Fibroblast of lung (primary cell): ENCODE measurements around the gene PTPRM. TPM values are rescaled to one million over a fixed set of nuclear protein-coding genes. Genes with fewer than 3 reads are reported as not detected.

ENCODE experiments used
- DNase-seq, 2 donors: peaks; one replicate each; pipeline versions ENCODE4 v3.0.0 to v3.0.0-alpha.2; 2010; ENCODE audit warnings: low read depth in 2 of 2
- H2AFZ ChIP-seq: 2 replicates; pipeline ENCODE4 v1.5.1; 2012; ENCODE audit warnings: low read length, control low read depth, inconsistent platforms
- H3K27ac ChIP-seq: 2 replicates; pipeline ENCODE4 v1.5.1; 2011; ENCODE audit warnings: low read length, control low read depth; ENCODE audit not compliant: insufficient read depth
- H3K27me3 ChIP-seq: 2 replicates; pipeline ENCODE4 v1.5.1; 2011; ENCODE audit warnings: mild to moderate bottlenecking, low read length; ENCODE audit not compliant: control insufficient read depth, insufficient read depth
- H3K36me3 ChIP-seq: 2 replicates; pipeline ENCODE4 v1.5.1; 2011; ENCODE audit warnings: low read length; ENCODE audit not compliant: control insufficient read depth, insufficient read depth
- H3K4me1 ChIP-seq: 2 replicates; pipeline ENCODE4 v1.5.1; 2011; ENCODE audit warnings: low read length; ENCODE audit not compliant: control insufficient read depth, insufficient read depth; ENCODE audit errors: extremely low read depth
- H3K4me2 ChIP-seq: 2 replicates; pipeline ENCODE4 v1.5.1; 2011; ENCODE audit warnings: low read length, control low read depth; ENCODE audit not compliant: insufficient read depth; ENCODE audit errors: extremely low read depth
- H3K4me3 ChIP-seq, 4 experiments: fragments of 200-600 bp in 1 of 4; sonication (generic) in 1 of 4; replicated peaks in 1 of 4; 2 replicates each; pipeline ENCODE4 v1.5.1; 2011 to 2016; ENCODE audit warnings: low read length in 4 of 4, low read depth in 3 of 4, mild to moderate bottlenecking in 3 of 4, control low read depth in 2 of 4, inconsistent platforms in 1 of 4, mixed read lengths in 1 of 4; ENCODE audit not compliant: insufficient read depth in 1 of 4; ENCODE audit errors: control extremely low read depth in 1 of 4
- H3K79me2 ChIP-seq: 2 replicates; pipeline ENCODE4 v1.5.1; 2012; ENCODE audit warnings: mild to moderate bottlenecking, low read length, inconsistent platforms; ENCODE audit not compliant: control insufficient read depth, insufficient read depth
- H3K9ac ChIP-seq: 2 replicates; pipeline ENCODE4 v1.5.1; 2011; ENCODE audit warnings: mild to moderate bottlenecking, low read length, control low read depth; ENCODE audit not compliant: insufficient read depth
- H3K9me3 ChIP-seq: 2 replicates; pipeline ENCODE4 v1.5.1; 2012; ENCODE audit warnings: low read depth, low read length; ENCODE audit not compliant: control insufficient read depth, insufficient read depth
- H4K20me1 ChIP-seq: 2 replicates; pipeline ENCODE4 v1.5.1; 2011; ENCODE audit warnings: low read length; ENCODE audit not compliant: control insufficient read depth, insufficient read depth; ENCODE audit errors: extremely low read depth
- EZH2 ChIP-seq: IDR thresholded peaks from 2 replicates; pipeline ENCODE4 v1.5.1; 2012; ENCODE audit warnings: low read length, control low read depth, mild to moderate bottlenecking; ENCODE audit errors: missing control alignments
- polyA plus RNA-seq, 2 donors: library from polyadenylated mRNA; depleted of rRNA in 1 of 2; stranded (reverse) in 1 of 2; unstranded in 1 of 2; fragments of >200 nt; gene quantifications; 2 replicates each; pipeline ENCODE4 v1.2.1, GENCODE V29; 2011 to 2012; ENCODE audit warnings: missing spikeins in 1 of 2
- total RNA-seq: library from RNA; depleted of rRNA; stranded (reverse); fragments of >200 nt; gene quantifications from 2 replicates; pipeline ENCODE4 v1.2.1, GENCODE V29; 2014
- TF ChIP-seq, protein P1 (sequence below), 2 donors: IDR thresholded peaks in 1 of 2; conservative IDR thresholded peaks in 1 of 2; 1 replicate in 1 of 2; 2 replicates in 1 of 2; pipeline ENCODE4 v1.5.1; 2011 to 2012; ENCODE audit warnings: low read length in 2 of 2, control low read depth in 1 of 2, inconsistent platforms in 1 of 2, low read depth in 1 of 2, mild to moderate bottlenecking in 1 of 2

The PTPRM gene
- total and polyA plus RNA-seq, 2 donors (not counting 1 experiment from before 2014, with no cell fraction given), result 86.6 to 87.0 TPM

DNA sequence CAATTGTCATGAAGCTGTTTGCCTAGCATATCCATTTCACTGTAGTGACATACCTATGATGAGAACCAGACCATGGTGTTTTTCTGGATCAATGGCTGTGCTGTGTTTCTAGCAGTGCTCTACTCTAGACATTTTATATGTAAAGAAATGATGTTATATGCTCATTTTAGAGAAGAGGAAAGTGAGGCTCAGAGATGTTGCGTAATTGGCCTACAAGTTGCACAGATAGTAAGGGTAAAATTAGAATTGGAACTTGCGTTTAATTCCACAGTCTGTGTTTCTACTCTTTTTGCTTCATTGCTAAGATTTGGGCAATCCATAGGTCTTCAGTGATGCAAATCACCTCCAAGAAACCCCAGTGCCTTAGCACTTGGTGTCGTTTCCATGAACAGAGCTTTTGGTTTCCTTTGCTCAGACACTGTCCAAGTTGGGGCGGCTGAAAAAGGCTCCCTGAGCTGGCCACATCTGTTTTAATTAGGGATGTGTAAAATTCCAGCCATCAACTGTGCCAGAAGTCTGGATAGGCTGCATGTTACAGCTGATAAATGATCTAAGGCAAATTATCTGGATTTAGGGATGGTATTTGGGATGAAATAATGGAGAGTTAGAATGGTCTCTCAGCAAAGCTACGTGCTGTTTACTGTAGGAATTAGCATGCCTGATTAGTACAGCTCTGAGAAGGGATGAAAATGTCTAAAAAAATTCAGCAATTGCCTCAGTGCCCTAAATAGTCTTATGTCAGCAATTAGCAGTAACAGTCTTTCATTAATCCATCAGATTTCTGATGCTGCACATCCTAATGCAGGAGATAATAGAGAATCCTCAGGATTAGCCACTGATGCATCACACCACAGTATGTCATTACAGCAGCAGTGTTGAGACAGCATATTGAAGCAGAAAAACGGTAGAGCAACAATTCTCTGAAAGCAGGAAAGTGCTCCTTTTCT is 65.3 kb downstream of the PTPRM start:
- DNase-seq, result no peak
- Histone ChIP-seq H3K27ac (no peak overlapping the region), H3K4me2 (no peak overlapping the region), H3K4me1 (peaks cover 2% of the 10 kb centered on the region), H4K20me1 (no peaks in the 10 kb centered on the region), H3K79me2 (no peaks in the 10 kb centered on the region), H3K9ac (no peak overlapping the region), H2AFZ (no peak overlapping the region), H3K27me3 (no peaks in the 10 kb centered on the region), H3K9me3 (no peaks in the 10 kb centered on the region), H3K36me3 (no peaks in the 10 kb centered on the region), H3K4me3 (no peak overlapping the region)
- TF ChIP-seq EZH2, result no peak
- TF ChIP-seq, protein P1, sequence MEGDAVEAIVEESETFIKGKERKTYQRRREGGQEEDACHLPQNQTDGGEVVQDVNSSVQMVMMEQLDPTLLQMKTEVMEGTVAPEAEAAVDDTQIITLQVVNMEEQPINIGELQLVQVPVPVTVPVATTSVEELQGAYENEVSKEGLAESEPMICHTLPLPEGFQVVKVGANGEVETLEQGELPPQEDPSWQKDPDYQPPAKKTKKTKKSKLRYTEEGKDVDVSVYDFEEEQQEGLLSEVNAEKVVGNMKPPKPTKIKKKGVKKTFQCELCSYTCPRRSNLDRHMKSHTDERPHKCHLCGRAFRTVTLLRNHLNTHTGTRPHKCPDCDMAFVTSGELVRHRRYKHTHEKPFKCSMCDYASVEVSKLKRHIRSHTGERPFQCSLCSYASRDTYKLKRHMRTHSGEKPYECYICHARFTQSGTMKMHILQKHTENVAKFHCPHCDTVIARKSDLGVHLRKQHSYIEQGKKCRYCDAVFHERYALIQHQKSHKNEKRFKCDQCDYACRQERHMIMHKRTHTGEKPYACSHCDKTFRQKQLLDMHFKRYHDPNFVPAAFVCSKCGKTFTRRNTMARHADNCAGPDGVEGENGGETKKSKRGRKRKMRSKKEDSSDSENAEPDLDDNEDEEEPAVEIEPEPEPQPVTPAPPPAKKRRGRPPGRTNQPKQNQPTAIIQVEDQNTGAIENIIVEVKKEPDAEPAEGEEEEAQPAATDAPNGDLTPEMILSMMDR (conservative IDR thresholded peaks at IDR 0.05 in 1 of 2, IDR thresholded peaks at IDR 0.05 in 1 of 2; ENCODE audit: low read depth in 1 of 2, low read length in 2 of 2), result no peak

DNA sequence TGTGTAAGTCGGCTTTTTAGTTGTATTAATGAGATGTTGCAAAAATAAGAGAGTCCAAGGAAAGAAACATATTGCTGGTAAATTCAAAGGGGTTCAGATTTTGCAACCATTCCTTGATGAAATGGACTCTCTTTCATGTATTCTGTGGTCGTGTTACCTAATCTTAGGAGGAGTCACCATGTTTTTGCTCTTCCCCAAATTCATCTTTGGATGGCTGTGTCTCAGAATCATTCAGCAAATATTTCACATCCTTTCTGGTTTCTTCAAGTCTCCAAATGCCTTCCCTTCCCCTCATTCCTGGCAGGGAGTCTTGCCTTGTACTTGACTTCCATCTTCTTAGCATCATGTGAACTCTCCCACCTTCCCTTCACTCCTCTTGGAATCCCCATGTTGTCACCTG is 66.1 kb downstream of the PTPRM start:
- Histone ChIP-seq H2AFZ (no peak overlapping the region), H3K9ac (no peak overlapping the region), H3K27ac (no peak overlapping the region), H3K4me3 (no peak overlapping the region), H4K20me1 (no peaks in the 10 kb centered on the region), H3K4me1 (no peaks in the 10 kb centered on the region), H3K79me2 (no peaks in the 10 kb centered on the region), H3K4me2 (no peak overlapping the region), H3K36me3 (no peaks in the 10 kb centered on the region), H3K9me3 (no peaks in the 10 kb centered on the region), H3K27me3 (no peaks in the 10 kb centered on the region)
- no peak for DNase-seq
- no peak for TF ChIP-seq EZH2
- TF ChIP-seq, protein P1 (conservative IDR thresholded peaks at IDR 0.05 in 1 of 2, IDR thresholded peaks at IDR 0.05 in 1 of 2; ENCODE audit: low read depth in 1 of 2, low read length in 2 of 2), result no peak

DNA sequence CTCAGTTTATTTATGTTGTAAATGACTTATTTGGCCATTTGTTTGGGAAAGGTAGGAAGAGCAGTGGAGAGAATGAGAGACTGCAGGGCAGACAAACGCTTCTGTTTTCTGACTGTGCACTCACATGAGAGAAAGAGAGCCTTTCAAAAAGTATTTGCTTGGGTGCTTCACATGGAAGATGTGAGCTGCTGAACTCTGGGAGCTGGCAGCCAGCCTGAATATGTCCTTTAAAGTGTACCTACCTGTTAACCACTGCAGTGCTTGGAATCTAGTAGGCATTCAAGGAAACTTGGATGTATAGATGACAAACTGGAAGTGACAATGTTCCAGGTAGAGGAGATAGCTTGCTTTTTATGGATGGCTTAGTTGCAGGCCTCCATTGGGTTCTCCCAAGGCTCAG is 68.8 kb downstream of the PTPRM start:
- no peak overlapping the region for H3K27ac ChIP-seq
- H3K9ac ChIP-seq, result no peak overlapping the region
- no peaks in the 10 kb centered on the region for H3K9me3 ChIP-seq
- no peaks in the 10 kb centered on the region for H3K27me3 ChIP-seq
- no peak overlapping the region for H2AFZ ChIP-seq
- no peak for DNase-seq
- H3K4me3 ChIP-seq, result no peak overlapping the region
- H3K79me2 ChIP-seq, result no peaks in the 10 kb centered on the region
- H3K4me2 ChIP-seq, result no peak overlapping the region
- no peaks in the 10 kb centered on the region for H4K20me1 ChIP-seq
- no peak for TF ChIP-seq EZH2
- TF ChIP-seq, protein P1 (conservative IDR thresholded peaks at IDR 0.05 in 1 of 2, IDR thresholded peaks at IDR 0.05 in 1 of 2; ENCODE audit: low read depth in 1 of 2, low read length in 2 of 2), result no peak
- H3K36me3 ChIP-seq, result no peaks in the 10 kb centered on the region
- H3K4me1 ChIP-seq, result no peaks in the 10 kb centered on the region
